Panc1 (cell line): ENCODE data around the gene ZMYM2.

Experiments
- POLR2AphosphoS5 ChIP-seq: IDR thresholded peaks from 2 replicates; pipeline ENCODE4 v1.6.1; 2012; ENCODE audit warnings: mild to moderate bottlenecking, low read depth, low read length, moderate library complexity
- SIN3A ChIP-seq: IDR thresholded peaks from 2 replicates; pipeline ENCODE4 v1.6.1; 2012; ENCODE audit warnings: low read depth, mild to moderate bottlenecking, low read length, moderate library complexity, borderline replicate concordance; ENCODE audit not compliant: insufficient read depth
- TCF7L2 ChIP-seq: IDR thresholded peaks from 2 replicates; pipeline ENCODE4 v1.6.1; 2011; ENCODE audit warnings: mild to moderate bottlenecking, low read depth, low read length, inconsistent platforms
- TF ChIP-seq, protein P1 (sequence below): fragments of 450-650 bp; IDR thresholded peaks from 2 replicates; pipeline ENCODE4 v1.5.1; 2017; ENCODE audit warnings: mild to moderate bottlenecking
- TF ChIP-seq, protein P2 (sequence below), 2 experiments: IDR thresholded peaks; 2 replicates each; pipeline ENCODE4 v1.6.1; 2011 to 2012; ENCODE audit warnings: low read depth in 2 of 2, control low read depth in 1 of 2, low read length in 1 of 2, mild to moderate bottlenecking in 1 of 2, moderate library complexity in 1 of 2; ENCODE audit not compliant: insufficient read depth in 1 of 2

DNA sequence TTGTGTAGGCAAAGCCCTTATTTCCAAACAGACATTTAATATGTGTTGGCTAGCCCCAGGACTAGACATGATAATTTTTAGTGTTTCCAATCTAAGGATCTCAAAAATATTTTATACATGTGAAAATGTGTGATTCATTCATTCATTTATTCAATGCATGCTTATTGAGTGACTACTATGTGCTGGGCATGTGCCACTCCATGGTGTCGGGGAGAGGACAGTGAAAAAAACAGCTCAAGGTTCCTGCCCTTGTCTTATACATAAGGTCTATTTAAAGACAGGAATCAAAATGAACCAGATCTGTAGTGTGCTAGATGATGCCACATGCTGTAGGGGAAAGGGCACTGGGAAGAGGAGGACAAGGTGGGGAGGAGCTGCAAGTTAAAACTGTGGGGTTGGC, 165.8 kb downstream of the ZMYM2 start:
- TF ChIP-seq, protein P1, sequence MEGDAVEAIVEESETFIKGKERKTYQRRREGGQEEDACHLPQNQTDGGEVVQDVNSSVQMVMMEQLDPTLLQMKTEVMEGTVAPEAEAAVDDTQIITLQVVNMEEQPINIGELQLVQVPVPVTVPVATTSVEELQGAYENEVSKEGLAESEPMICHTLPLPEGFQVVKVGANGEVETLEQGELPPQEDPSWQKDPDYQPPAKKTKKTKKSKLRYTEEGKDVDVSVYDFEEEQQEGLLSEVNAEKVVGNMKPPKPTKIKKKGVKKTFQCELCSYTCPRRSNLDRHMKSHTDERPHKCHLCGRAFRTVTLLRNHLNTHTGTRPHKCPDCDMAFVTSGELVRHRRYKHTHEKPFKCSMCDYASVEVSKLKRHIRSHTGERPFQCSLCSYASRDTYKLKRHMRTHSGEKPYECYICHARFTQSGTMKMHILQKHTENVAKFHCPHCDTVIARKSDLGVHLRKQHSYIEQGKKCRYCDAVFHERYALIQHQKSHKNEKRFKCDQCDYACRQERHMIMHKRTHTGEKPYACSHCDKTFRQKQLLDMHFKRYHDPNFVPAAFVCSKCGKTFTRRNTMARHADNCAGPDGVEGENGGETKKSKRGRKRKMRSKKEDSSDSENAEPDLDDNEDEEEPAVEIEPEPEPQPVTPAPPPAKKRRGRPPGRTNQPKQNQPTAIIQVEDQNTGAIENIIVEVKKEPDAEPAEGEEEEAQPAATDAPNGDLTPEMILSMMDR, result no peak
- no peak for TF ChIP-seq POLR2AphosphoS5
- TF ChIP-seq TCF7L2, result no peak
- TF ChIP-seq, protein P2, sequence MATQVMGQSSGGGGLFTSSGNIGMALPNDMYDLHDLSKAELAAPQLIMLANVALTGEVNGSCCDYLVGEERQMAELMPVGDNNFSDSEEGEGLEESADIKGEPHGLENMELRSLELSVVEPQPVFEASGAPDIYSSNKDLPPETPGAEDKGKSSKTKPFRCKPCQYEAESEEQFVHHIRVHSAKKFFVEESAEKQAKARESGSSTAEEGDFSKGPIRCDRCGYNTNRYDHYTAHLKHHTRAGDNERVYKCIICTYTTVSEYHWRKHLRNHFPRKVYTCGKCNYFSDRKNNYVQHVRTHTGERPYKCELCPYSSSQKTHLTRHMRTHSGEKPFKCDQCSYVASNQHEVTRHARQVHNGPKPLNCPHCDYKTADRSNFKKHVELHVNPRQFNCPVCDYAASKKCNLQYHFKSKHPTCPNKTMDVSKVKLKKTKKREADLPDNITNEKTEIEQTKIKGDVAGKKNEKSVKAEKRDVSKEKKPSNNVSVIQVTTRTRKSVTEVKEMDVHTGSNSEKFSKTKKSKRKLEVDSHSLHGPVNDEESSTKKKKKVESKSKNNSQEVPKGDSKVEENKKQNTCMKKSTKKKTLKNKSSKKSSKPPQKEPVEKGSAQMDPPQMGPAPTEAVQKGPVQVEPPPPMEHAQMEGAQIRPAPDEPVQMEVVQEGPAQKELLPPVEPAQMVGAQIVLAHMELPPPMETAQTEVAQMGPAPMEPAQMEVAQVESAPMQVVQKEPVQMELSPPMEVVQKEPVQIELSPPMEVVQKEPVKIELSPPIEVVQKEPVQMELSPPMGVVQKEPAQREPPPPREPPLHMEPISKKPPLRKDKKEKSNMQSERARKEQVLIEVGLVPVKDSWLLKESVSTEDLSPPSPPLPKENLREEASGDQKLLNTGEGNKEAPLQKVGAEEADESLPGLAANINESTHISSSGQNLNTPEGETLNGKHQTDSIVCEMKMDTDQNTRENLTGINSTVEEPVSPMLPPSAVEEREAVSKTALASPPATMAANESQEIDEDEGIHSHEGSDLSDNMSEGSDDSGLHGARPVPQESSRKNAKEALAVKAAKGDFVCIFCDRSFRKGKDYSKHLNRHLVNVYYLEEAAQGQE (IDR thresholded peaks at IDR 0.05; ENCODE audit: insufficient read depth in 1 of 2, low read depth in 2 of 2, low read length in 1 of 2), result no peak
- TF ChIP-seq SIN3A, result no peak
